Natural killer cell (primary cell): ENCODE results near the gene GSC. TPM values are rescaled to one million over a fixed set of nuclear protein-coding genes. Genes with fewer than 3 reads are reported as not detected.

Source experiments
- ATAC-seq, 3 donors: fragments of 150-1000 bp in 2 of 3; fragments of 200-7000 bp in 1 of 3; cut with Tn5 transposase; 1 replicate in 1 of 3; 2 replicates in 2 of 3; pipeline ENCODE4 v1.10.0; 2021; ENCODE audit warnings: mild to moderate bottlenecking in 2 of 3, moderate library complexity in 2 of 3
- DNase-seq, 2 donors: peaks; one replicate each; pipeline versions ENCODE4 v3.0.0 to v3.0.0-alpha.2; 2013 to 2021; ENCODE audit warnings: mixed read lengths in 1 of 2
- H3K27ac ChIP-seq: one replicate; pipeline ENCODE4 v1.5.1; 2013; ENCODE audit warnings: mild to moderate bottlenecking, low read length
- H3K27me3 ChIP-seq: one replicate; pipeline ENCODE4 v1.6.1; 2013; ENCODE audit warnings: low read length; ENCODE audit not compliant: control insufficient read depth, insufficient read depth
- H3K36me3 ChIP-seq: one replicate; pipeline ENCODE4 v1.6.1; 2013; ENCODE audit warnings: low read length; ENCODE audit not compliant: control insufficient read depth, insufficient read depth
- H3K4me1 ChIP-seq: one replicate; pipeline ENCODE4 v1.6.1; 2013; ENCODE audit warnings: low read length; ENCODE audit not compliant: control insufficient read depth, insufficient read depth
- H3K4me3 ChIP-seq: one replicate; pipeline ENCODE4 v1.5.1; 2013; ENCODE audit warnings: low read length
- H3K9me3 ChIP-seq: one replicate; pipeline ENCODE4 v1.6.1; 2013; ENCODE audit warnings: low read length; ENCODE audit not compliant: control insufficient read depth, insufficient read depth
- H3K27ac Mint-ChIP-seq, 2 donors: one replicate each; pipeline ENCODE4 v1.8.0; 2022; ENCODE audit warnings: mild to moderate bottlenecking in 2 of 2, mixed read lengths in 2 of 2, moderate library complexity in 1 of 2
- H3K27me3 Mint-ChIP-seq, 2 donors: one replicate each; pipeline ENCODE4 v1.8.0; 2022; ENCODE audit warnings: low read depth in 2 of 2, mixed read lengths in 2 of 2
- H3K36me3 Mint-ChIP-seq: one replicate; pipeline ENCODE4 v1.8.0; 2022; ENCODE audit warnings: mixed read lengths
- H3K4me1 Mint-ChIP-seq, 2 donors: one replicate each; pipeline ENCODE4 v1.8.0; 2022; ENCODE audit warnings: mixed read lengths in 2 of 2
- H3K4me3 Mint-ChIP-seq: one replicate; pipeline ENCODE4 v1.8.0; 2022; ENCODE audit warnings: mild to moderate bottlenecking, moderate library complexity, mixed read lengths
- H3K9me3 Mint-ChIP-seq, 2 donors: one replicate each; pipeline ENCODE4 v1.8.0; 2022; ENCODE audit warnings: mixed read lengths in 2 of 2
- WGBS: methylation state at CpG from one replicate; pipeline ENCODE4 v1.1.7; 2013; ENCODE audit warnings: missing lambda C conversion rate; ENCODE audit not compliant: insufficient coverage; 5-methylcytosine and 5-hydroxymethylcytosine counted together
- intact Hi-C: fragments of 100-400 bp; cut with micrococcal nuclease; formaldehyde crosslinking; loops from one replicate; pipeline ENCODE4 v1.14.2; 2022
- total RNA-seq, 4 donors: library from RNA; stranded (reverse); fragments of 120-200 nt in 1 of 4; gene quantifications; one replicate each; pipeline versions ENCODE4 v1.2.3 to v1.2.4, GENCODE V29; 2013 to 2022
- TF ChIP-seq, protein P1 (sequence below): fragments of 200-600 bp; IDR thresholded peaks from one replicate; pipeline ENCODE4 v1.8.0; 2022; ENCODE audit warnings: antibody characterized with exemption

Gene GSC
- total RNA-seq, 3 donors from 2014 or later (not counting 1 experiment from before 2014, with no cell fraction given) = 0.28 to 2.1 (median 0.77) TPM

DNA sequence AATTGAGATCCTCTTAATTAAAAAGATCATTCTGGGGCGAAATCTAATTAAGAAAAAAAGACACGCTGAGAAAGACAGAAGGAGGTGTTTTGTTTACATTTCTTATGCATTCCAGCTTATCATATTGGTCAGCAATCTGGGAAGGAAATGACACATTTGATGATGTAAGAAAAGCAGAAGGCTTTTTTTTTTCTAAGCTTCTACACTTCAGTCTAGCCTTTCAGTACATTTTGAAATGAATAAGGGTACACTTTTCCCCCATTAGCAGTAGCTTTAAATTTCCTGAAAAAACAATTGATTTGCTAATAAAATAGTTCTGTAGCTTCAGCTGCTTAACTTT is 5.9 kb upstream of the GSC start:
- Histone ChIP-seq H3K27me3 (peaks cover 59% of the 10 kb centered on the region), H3K36me3 (no peaks in the 10 kb centered on the region), H3K27ac (no peak overlapping the region), H3K4me3 (no peak overlapping the region), H3K4me1 (no peaks in the 10 kb centered on the region), H3K9me3 (no peaks in the 10 kb centered on the region)
- 43% methylated on average over 1 of the region's 2 CpGs for WGBS
- peak overlapping the region; percentile 21 for H3K4me3 Mint-ChIP-seq
- intact Hi-C loops = no loop called here
- TF ChIP-seq, protein P1, sequence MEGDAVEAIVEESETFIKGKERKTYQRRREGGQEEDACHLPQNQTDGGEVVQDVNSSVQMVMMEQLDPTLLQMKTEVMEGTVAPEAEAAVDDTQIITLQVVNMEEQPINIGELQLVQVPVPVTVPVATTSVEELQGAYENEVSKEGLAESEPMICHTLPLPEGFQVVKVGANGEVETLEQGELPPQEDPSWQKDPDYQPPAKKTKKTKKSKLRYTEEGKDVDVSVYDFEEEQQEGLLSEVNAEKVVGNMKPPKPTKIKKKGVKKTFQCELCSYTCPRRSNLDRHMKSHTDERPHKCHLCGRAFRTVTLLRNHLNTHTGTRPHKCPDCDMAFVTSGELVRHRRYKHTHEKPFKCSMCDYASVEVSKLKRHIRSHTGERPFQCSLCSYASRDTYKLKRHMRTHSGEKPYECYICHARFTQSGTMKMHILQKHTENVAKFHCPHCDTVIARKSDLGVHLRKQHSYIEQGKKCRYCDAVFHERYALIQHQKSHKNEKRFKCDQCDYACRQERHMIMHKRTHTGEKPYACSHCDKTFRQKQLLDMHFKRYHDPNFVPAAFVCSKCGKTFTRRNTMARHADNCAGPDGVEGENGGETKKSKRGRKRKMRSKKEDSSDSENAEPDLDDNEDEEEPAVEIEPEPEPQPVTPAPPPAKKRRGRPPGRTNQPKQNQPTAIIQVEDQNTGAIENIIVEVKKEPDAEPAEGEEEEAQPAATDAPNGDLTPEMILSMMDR = no peak
- DNase-seq = no peak
- peak overlapping the region in 1 of 2 donors; percentile 48 for H3K27ac Mint-ChIP-seq
- no peak for ATAC-seq
- H3K9me3 Mint-ChIP-seq = no peaks in the 10 kb centered on the region
- peaks cover 59 to 82% of the 10 kb centered on the region in 2 donors for H3K27me3 Mint-ChIP-seq
- peaks cover 8% of the 10 kb centered on the region for H3K36me3 Mint-ChIP-seq
- peaks cover 5 to 9% of the 10 kb centered on the region in 2 donors for H3K4me1 Mint-ChIP-seq

DNA sequence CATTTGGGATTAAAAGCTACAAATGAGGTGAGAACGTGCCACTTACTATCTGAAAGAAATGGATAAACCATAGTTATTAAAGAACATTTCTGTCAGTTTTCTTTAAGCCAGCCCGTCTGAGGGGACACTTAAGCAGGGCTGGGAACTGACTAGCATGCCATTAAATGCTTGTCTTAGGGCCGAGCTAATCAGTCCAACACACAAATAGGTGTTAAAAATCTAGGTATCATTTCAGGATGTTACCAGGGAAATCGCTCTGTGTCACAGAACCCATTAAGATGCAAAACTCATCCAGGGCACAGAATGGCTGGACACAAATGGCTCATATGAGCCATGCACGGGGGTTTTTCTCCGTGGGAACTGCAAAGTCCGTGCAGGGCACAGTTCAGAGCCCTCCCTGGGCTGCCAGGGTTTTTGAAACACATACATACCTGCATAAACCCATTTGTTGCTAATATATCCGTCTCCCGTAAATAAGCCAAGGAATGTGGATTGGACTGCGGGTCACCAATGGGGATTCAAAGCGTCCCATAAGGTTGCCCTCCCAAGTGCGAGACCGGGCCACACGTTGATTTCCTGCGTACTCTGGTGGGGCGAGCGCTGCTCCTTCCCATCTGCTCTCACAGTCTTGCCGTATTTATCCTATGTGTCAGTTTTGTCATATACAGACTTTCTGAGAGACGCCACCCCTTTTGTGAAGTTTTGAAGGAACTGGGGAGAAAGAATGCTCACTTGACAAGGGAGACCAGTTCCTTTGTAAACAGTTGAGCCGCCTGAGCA is 5.4 kb upstream of the GSC start:
- peaks cover 64 to 87% of the 10 kb centered on the region in 2 donors for H3K27me3 Mint-ChIP-seq
- H3K27ac ChIP-seq = no peak overlapping the region
- no peaks in the 10 kb centered on the region for H3K4me1 ChIP-seq
- no peaks in the 10 kb centered on the region for H3K36me3 ChIP-seq
- 7% methylated on average over 20 of the region's 20 CpGs for WGBS
- no peak for ATAC-seq
- H3K9me3 Mint-ChIP-seq = no peaks in the 10 kb centered on the region
- no peak for DNase-seq
- H3K4me1 Mint-ChIP-seq = peaks cover 11 to 13% of the 10 kb centered on the region in 2 donors
- no peak overlapping the region for H3K4me3 ChIP-seq
- intact Hi-C loops = no loop called here
- TF ChIP-seq, protein P1 = no peak
- H3K36me3 Mint-ChIP-seq = peaks cover 8% of the 10 kb centered on the region
- H3K27ac Mint-ChIP-seq = peak overlapping the region in 1 of 2 donors; percentile 48
- H3K9me3 ChIP-seq = no peaks in the 10 kb centered on the region
- peak overlapping the region; percentile 21 for H3K4me3 Mint-ChIP-seq
- H3K27me3 ChIP-seq = peaks cover 59% of the 10 kb centered on the region

DNA sequence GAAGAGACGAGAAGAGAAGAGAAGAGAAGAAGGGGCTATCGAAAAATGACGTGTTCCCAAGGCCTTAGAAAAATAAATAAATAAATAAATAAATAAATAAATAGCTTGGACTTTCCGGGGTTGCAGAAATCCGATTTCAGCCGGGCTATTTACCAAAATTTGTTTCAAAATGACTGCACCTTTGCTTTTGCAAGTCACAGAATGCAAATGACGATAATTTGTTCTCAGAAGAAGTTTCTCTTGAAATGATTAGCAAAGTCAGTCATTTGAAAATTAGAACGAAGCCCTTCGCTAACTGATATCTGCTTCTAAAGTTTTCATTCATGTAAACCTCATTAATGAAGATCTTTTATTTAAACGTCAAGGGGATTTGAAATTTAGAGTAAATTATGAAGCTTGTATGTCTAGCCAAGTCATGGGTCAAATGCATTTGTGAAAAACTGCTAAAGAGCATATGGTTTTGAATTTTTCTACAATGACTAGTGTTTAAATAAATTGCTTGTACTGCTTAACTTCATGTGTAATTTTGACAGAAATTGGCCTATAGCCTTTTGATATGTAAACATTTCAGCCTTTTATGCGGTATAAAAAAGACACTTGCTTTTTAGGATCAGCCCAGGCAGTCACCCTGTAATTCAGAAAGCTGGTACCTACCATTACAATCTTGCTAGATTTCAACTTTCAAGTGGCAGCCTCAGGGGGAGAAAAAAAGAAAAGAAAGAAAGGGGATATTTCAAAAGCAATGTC is 4.6 kb upstream of the GSC start:
- peaks cover 63 to 85% of the 10 kb centered on the region in 2 donors for H3K27me3 Mint-ChIP-seq
- intact Hi-C loops = no loop called here
- H3K4me1 Mint-ChIP-seq = peaks cover 11 to 13% of the 10 kb centered on the region in 2 donors
- Histone ChIP-seq H3K4me1 (no peaks in the 10 kb centered on the region), H3K27me3 (peaks cover 59% of the 10 kb centered on the region), H3K4me3 (no peak overlapping the region), H3K27ac (no peak overlapping the region), H3K36me3 (no peaks in the 10 kb centered on the region), H3K9me3 (no peaks in the 10 kb centered on the region)
- H3K4me3 Mint-ChIP-seq = no peak overlapping the region
- no peaks in the 10 kb centered on the region for H3K9me3 Mint-ChIP-seq
- ATAC-seq = no peak
- peaks cover 8% of the 10 kb centered on the region for H3K36me3 Mint-ChIP-seq
- TF ChIP-seq, protein P1 = no peak
- WGBS = 11% methylated on average over 6 of the region's 11 CpGs
- H3K27ac Mint-ChIP-seq = peak overlapping the region in 1 of 2 donors; percentile 31
- no peak for DNase-seq
